A673 (cell line): ENCODE data around the gene RNF187. TPM values are rescaled to one million over a fixed set of nuclear protein-coding genes. Genes with fewer than 3 reads are reported as not detected.

Source experiments
- Bru-seq: library from RNA; stranded (reverse); fragments of 400-500 nt; gene quantifications from one replicate; lab custom pipeline; 2021; lab: Mats Ljungman, UMichigan
- BruChase-seq, 2 experiments: library from RNA; stranded (reverse); fragments of 400-500 nt; gene quantifications; one replicate each; lab custom pipeline; 2021; lab: Mats Ljungman, UMichigan
- BruUV-seq: library from RNA; stranded (reverse); fragments of 400-500 nt; replicated peaks from 2 replicates; lab custom pipeline; 2021; lab: Mats Ljungman, UMichigan
- CTCF ChIA-PET: fragments of 300-600 bp; sonication (Branson Sonifier 250); formaldehyde crosslinking; loops from one replicate; lab custom pipeline; 2022; ENCODE audit warnings: antibody characterized with exemption; lab: Charles Lee
- POLR2A ChIA-PET: fragments of 300-600 bp; sonication (Branson Sonifier 250); formaldehyde crosslinking; loops from one replicate; lab custom pipeline; 2022; ENCODE audit warnings: antibody characterized with exemption; ENCODE audit not compliant: low non-redundant PET; lab: Charles Lee
- DNase-seq: peaks from one replicate; pipeline ENCODE4 v3.0.0-alpha.2; 2015; ENCODE audit warnings: low spot score
- H3K27ac ChIP-seq: fragments of 200-600 bp; sonication (generic); 2 replicates; pipeline ENCODE4 v1.5.1; 2016; ENCODE audit warnings: mixed run types, low read depth, mild to moderate bottlenecking, mixed read lengths, antibody characterized with exemption, low read length; ENCODE audit not compliant: poor library complexity, severe bottlenecking
- H3K27me3 ChIP-seq: fragments of 200-600 bp; sonication (generic); replicated peaks from 2 replicates; pipeline ENCODE4 v1.6.1; 2017; ENCODE audit warnings: mixed run types, low read depth, mild to moderate bottlenecking, mixed read lengths, antibody characterized with exemption, low read length; ENCODE audit not compliant: insufficient read depth, poor library complexity
- H3K36me3 ChIP-seq: fragments of 200-600 bp; sonication (generic); 2 replicates; pipeline ENCODE4 v1.6.1; 2016; ENCODE audit warnings: mixed run types, mild to moderate bottlenecking, mixed read lengths, antibody characterized with exemption, low read length; ENCODE audit not compliant: insufficient read depth, poor library complexity, severe bottlenecking
- H3K4me1 ChIP-seq: fragments of 200-600 bp; sonication (generic); 2 replicates; pipeline ENCODE4 v1.6.1; 2017; ENCODE audit warnings: mixed run types, mild to moderate bottlenecking, mixed read lengths, antibody characterized with exemption, low read length; ENCODE audit not compliant: insufficient read depth, poor library complexity, severe bottlenecking
- H3K4me3 ChIP-seq: fragments of 200-600 bp; sonication (generic); 2 replicates; pipeline ENCODE4 v1.5.1; 2016; ENCODE audit warnings: low read depth, mixed run types, mild to moderate bottlenecking, mixed read lengths, low read length; ENCODE audit not compliant: poor library complexity, severe bottlenecking
- H3K9me3 ChIP-seq: fragments of 200-600 bp; sonication (generic); 2 replicates; pipeline ENCODE4 v1.6.1; 2016; ENCODE audit warnings: mixed run types, low read depth, mild to moderate bottlenecking, mixed read lengths, antibody characterized with exemption, low read length; ENCODE audit not compliant: poor library complexity, severe bottlenecking
- CTCF ChIP-seq: fragments of 300-800, 200-600 bp; sonication (generic); conservative IDR thresholded peaks from 2 replicates; pipeline ENCODE4 v1.5.1; 2017; ENCODE audit warnings: low read depth, mild to moderate bottlenecking, antibody characterized with exemption, low read length, moderate library complexity, mixed read lengths
- EZH2 ChIP-seq: fragments of 200-600 bp; sonication (generic); IDR thresholded peaks from 2 replicates; pipeline ENCODE4 v1.6.1; 2017; ENCODE audit warnings: borderline replicate concordance, low read depth, mild to moderate bottlenecking, mixed read lengths, antibody characterized with exemption, low read length; ENCODE audit not compliant: poor library complexity, severe bottlenecking
- intact Hi-C: fragments of 100-400 bp; cut with micrococcal nuclease; formaldehyde crosslinking; loops from one replicate; pipeline ENCODE4 v1.10.0; 2022; ENCODE audit not compliant: unreplicated experiment
- long read RNA-seq: library from polyadenylated mRNA; stranded (forward); transcript quantifications from one replicate; pipeline ENCODE4 v2.0.0, GENCODE V29; 2022
- total RNA-seq: library from RNA; stranded (reverse); gene quantifications from 2 replicates; pipeline ENCODE4 v1.2.3, GENCODE V29; 2021

The RNF187 gene
- 146 and 170 TPM in 2 replicates for total RNA-seq
- percentile 74 among the genes with signal in this experiment for Bru-seq, nascent RNA
- percentile 77 among the genes with signal in this experiment for BruChase-seq, experiment 1, labeled RNA remaining after a 2-hour chase
- BruChase-seq, experiment 2, labeled RNA remaining after a 6-hour chase: percentile 91 among the genes with signal in this experiment
- long read RNA-seq, transcript RNF187-201 (4 exons, 3,017 nt): major isoform, 479 of 522 reads
- long read RNA-seq, partial matches to known transcripts: 27 of 522 reads
- long read RNA-seq, other reads (novel, unspliced or antisense): 16 of 522 reads

- POLR2A ChIA-PET: no interaction called here
- Histone ChIP-seq H3K36me3 (peaks cover 32% of the 10 kb centered on the region), H3K27ac (peak within 1 kb of the TSS; percentile 98), H3K27me3 (no peaks in the 10 kb centered on the region), H3K4me3 (peak within 1 kb of the TSS; percentile 94), H3K9me3 (no peaks in the 10 kb centered on the region), H3K4me1 (peaks cover 40% of the 10 kb centered on the region)
- no TSS peak for BruUV-seq
- CTCF ChIA-PET: interaction anchor here (0.6 kb wide), 1 partner anchor 16 kb away, joined by 5 read pairs; no protein-coding TSS in a partner anchor
- TF ChIP-seq CTCF (no peak), EZH2 (no peak)
- DNase-seq: peak; percentile 55
- intact Hi-C loops: no loop called here
Measured at GRCh38 chr1:228487336-228488124, at the start of gene RNF187. Gene RNF187, plus strand, starts transcription at chr1:228487382.

- intact Hi-C loops: no loop called here
- Histone ChIP-seq H3K4me1 (no peaks in the 10 kb centered on the region), H3K9me3 (no peaks in the 10 kb centered on the region), H3K4me3 (no peak overlapping the region), H3K27ac (no peak overlapping the region), H3K36me3 (no peaks in the 10 kb centered on the region), H3K27me3 (peaks cover 14% of the 10 kb centered on the region)
- DNase-seq: no peak
- ChIA-PET POLR2A (no interaction called here), CTCF (no interaction called here)
- TF ChIP-seq CTCF: no peak
- BruUV-seq: no TSS peak
Measured at GRCh38 chr1:228437424-228437962, 49.7 kb upstream of the RNF187 start.

- TF ChIP-seq CTCF: no peak
- no peak for TF ChIP-seq EZH2
- ChIA-PET CTCF (no interaction called here), POLR2A (no interaction called here)
- Histone ChIP-seq H3K36me3 (no peaks in the 10 kb centered on the region), H3K4me3 (no peak overlapping the region), H3K27me3 (peaks cover 14% of the 10 kb centered on the region), H3K4me1 (no peaks in the 10 kb centered on the region), H3K9me3 (no peaks in the 10 kb centered on the region), H3K27ac (no peak overlapping the region)
- no TSS peak for BruUV-seq
- DNase-seq: no peak
- intact Hi-C loops: no loop called here
Measured at GRCh38 chr1:228438266-228438665, 48.9 kb upstream of the RNF187 start.
